Measurements from ENCODE around the gene TMEM145. TPM values are rescaled to one million over a fixed set of nuclear protein-coding genes. Genes with fewer than 3 reads are reported as not detected.

The TMEM145 gene
- total RNA-seq, 1 experiment from 2014 or later, result 3.0 TPM

DNA sequence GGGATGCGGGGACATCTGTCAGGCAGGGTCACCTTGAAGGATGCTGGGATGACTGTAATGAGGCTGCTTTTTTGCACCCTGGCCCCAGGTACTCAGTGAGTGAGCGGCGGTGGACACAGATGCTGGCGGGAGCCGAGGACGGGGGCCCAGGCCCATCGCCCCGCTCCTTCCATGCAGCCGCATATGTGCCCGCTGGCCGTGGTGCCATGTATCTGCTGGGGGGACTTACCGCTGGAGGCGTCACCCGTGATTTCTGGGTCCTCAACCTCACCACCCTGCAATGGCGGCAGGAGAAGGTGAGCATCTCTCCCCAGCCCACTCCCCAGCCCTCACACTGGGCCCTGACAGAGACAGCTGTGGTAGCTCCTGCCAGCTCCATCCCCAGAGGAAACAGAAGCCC is 43.6 kb downstream of the TMEM145 start:
- Histone ChIP-seq H3K27ac (ENCODE audit: low read length) (no peak overlapping the region), H3K9me3 (ENCODE audit: control insufficient read depth, insufficient read depth, low read depth, low read length) (no peaks in the 10 kb centered on the region), H3K36me3 (ENCODE audit: control insufficient read depth, insufficient read depth, low read length) (no peaks in the 10 kb centered on the region), H3K4me3 (ENCODE audit: low read depth in 2 of 2, low read length in 2 of 2) (no peak overlapping the region), H3K27me3 (ENCODE audit: control insufficient read depth, insufficient read depth, low read length) (no peaks in the 10 kb centered on the region), H3K4me1 (ENCODE audit: control insufficient read depth, insufficient read depth, low read length) (no peaks in the 10 kb centered on the region)
- POLR2A ChIA-PET, result no interaction called here
- ATAC-seq (no peak), DNase-seq (ENCODE audit: low read depth, low spot score) (no peak)
- intact Hi-C loops (cut with micrococcal nuclease; ENCODE audit: unreplicated experiment), result no loop called here
- no peak for TF ChIP-seq SIN3A (IDR thresholded peaks at IDR 0.05; ENCODE audit: borderline replicate concordance, insufficient read depth, low read depth, low read length)
- TF ChIP-seq, protein P1, sequence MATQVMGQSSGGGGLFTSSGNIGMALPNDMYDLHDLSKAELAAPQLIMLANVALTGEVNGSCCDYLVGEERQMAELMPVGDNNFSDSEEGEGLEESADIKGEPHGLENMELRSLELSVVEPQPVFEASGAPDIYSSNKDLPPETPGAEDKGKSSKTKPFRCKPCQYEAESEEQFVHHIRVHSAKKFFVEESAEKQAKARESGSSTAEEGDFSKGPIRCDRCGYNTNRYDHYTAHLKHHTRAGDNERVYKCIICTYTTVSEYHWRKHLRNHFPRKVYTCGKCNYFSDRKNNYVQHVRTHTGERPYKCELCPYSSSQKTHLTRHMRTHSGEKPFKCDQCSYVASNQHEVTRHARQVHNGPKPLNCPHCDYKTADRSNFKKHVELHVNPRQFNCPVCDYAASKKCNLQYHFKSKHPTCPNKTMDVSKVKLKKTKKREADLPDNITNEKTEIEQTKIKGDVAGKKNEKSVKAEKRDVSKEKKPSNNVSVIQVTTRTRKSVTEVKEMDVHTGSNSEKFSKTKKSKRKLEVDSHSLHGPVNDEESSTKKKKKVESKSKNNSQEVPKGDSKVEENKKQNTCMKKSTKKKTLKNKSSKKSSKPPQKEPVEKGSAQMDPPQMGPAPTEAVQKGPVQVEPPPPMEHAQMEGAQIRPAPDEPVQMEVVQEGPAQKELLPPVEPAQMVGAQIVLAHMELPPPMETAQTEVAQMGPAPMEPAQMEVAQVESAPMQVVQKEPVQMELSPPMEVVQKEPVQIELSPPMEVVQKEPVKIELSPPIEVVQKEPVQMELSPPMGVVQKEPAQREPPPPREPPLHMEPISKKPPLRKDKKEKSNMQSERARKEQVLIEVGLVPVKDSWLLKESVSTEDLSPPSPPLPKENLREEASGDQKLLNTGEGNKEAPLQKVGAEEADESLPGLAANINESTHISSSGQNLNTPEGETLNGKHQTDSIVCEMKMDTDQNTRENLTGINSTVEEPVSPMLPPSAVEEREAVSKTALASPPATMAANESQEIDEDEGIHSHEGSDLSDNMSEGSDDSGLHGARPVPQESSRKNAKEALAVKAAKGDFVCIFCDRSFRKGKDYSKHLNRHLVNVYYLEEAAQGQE (IDR thresholded peaks at IDR 0.05; ENCODE audit: insufficient read depth in 1 of 2, low read depth in 2 of 2, low read length in 1 of 2), result no peak
- TF ChIP-seq TCF7L2 (IDR thresholded peaks at IDR 0.05; ENCODE audit: low read depth, low read length), result no peak
- TF ChIP-seq POLR2AphosphoS5 (IDR thresholded peaks at IDR 0.05; ENCODE audit: low read depth, low read length), result no peak
- TF ChIP-seq, protein P2, sequence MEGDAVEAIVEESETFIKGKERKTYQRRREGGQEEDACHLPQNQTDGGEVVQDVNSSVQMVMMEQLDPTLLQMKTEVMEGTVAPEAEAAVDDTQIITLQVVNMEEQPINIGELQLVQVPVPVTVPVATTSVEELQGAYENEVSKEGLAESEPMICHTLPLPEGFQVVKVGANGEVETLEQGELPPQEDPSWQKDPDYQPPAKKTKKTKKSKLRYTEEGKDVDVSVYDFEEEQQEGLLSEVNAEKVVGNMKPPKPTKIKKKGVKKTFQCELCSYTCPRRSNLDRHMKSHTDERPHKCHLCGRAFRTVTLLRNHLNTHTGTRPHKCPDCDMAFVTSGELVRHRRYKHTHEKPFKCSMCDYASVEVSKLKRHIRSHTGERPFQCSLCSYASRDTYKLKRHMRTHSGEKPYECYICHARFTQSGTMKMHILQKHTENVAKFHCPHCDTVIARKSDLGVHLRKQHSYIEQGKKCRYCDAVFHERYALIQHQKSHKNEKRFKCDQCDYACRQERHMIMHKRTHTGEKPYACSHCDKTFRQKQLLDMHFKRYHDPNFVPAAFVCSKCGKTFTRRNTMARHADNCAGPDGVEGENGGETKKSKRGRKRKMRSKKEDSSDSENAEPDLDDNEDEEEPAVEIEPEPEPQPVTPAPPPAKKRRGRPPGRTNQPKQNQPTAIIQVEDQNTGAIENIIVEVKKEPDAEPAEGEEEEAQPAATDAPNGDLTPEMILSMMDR (IDR thresholded peaks at IDR 0.05), result no peak
- CTCF ChIA-PET, result interaction anchor here (0.6 kb wide), 1 partner anchor 16 kb away, joined by 5 read pairs; no protein-coding TSS in a partner anchor
- no TSS peak for BruUV-seq (replicated peaks)
- in situ Hi-C loops (cut with HindIII; ENCODE audit: low pct_unique_long_range_greater_than_20kb, low sequenced_read_pairs), result no loop called here

DNA sequence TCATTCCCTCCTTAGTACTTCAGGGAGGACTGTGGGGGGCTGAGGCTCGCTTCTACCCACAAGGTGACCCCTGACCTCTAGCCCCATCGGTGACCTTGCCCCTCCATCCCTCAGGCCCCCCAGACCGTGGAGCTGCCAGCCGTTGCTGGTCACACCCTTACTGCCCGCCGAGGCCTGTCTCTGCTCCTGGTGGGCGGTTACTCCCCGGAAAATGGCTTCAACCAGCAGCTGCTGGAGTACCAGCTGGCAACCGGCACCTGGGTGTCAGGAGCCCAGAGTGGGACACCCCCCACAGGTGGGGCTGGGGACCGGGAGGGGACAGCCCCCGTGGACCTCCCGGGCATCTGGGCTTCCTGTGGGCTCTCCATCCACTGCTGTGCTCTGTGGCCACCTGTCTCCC is 44.2 kb downstream of the TMEM145 start:
- no peaks in the 10 kb centered on the region for H3K4me1 ChIP-seq (ENCODE audit: control insufficient read depth, insufficient read depth, low read length)
- H3K27me3 ChIP-seq (ENCODE audit: control insufficient read depth, insufficient read depth, low read length), result no peaks in the 10 kb centered on the region
- ChIA-PET POLR2A (no interaction called here), CTCF (no interaction called here)
- no TSS peak for BruUV-seq (replicated peaks)
- no peak overlapping the region for H3K4me3 ChIP-seq (ENCODE audit: low read depth in 2 of 2, low read length in 2 of 2)
- H3K27ac ChIP-seq (ENCODE audit: low read length), result no peak overlapping the region
- no peaks in the 10 kb centered on the region for H3K36me3 ChIP-seq (ENCODE audit: control insufficient read depth, insufficient read depth, low read length)
- DNase-seq (ENCODE audit: low read depth, low spot score) (no peak), ATAC-seq (no peak)
- no peaks in the 10 kb centered on the region for H3K9me3 ChIP-seq (ENCODE audit: control insufficient read depth, insufficient read depth, low read depth, low read length)
- TF ChIP-seq SIN3A (IDR thresholded peaks at IDR 0.05; ENCODE audit: borderline replicate concordance, insufficient read depth, low read depth, low read length), result no peak
- TF ChIP-seq, protein P1 (IDR thresholded peaks at IDR 0.05; ENCODE audit: insufficient read depth in 1 of 2, low read depth in 2 of 2, low read length in 1 of 2), result no peak
- TF ChIP-seq, protein P2 (IDR thresholded peaks at IDR 0.05), result no peak
- no peak for TF ChIP-seq TCF7L2 (IDR thresholded peaks at IDR 0.05; ENCODE audit: low read depth, low read length)
- TF ChIP-seq POLR2AphosphoS5 (IDR thresholded peaks at IDR 0.05; ENCODE audit: low read depth, low read length), result no peak
- intact Hi-C loops (cut with micrococcal nuclease; ENCODE audit: unreplicated experiment), result no loop called here
- in situ Hi-C loops (cut with HindIII; ENCODE audit: low pct_unique_long_range_greater_than_20kb, low sequenced_read_pairs), result no loop called here

Data from Panc1 (cell line).